Naive thymus-derived CD4-positive, alpha-beta T cell (primary cell): ENCODE measurements around the gene SIMC1. TPM values are rescaled to one million over a fixed set of nuclear protein-coding genes. Genes with fewer than 3 reads are reported as not detected.

Experiments
- ATAC-seq: fragments of 150-1000 bp; cut with Tn5 transposase; 2 replicates; pipeline ENCODE4 v1.10.0; 2021; ENCODE audit warnings: mild to moderate bottlenecking, moderate library complexity
- CTCF ChIA-PET: fragments of 350-600 bp; sonication (Branson Sonifier 250); formaldehyde crosslinking; loops from one replicate; lab custom pipeline; 2021; ENCODE audit warnings: antibody characterized with exemption; lab: Charles Lee
- POLR2A ChIA-PET: fragments of 350-600 bp; sonication (Branson Sonifier 250); formaldehyde crosslinking; loops from one replicate; lab custom pipeline; 2021; ENCODE audit warnings: antibody characterized with exemption, inconsistent platforms; lab: Charles Lee
- DNase-seq, 9 donors: peaks; one replicate each; pipeline versions ENCODE4 v3.0.0 to v3.0.0-alpha.2; 2020 to 2022; ENCODE audit warnings: mixed read lengths in 1 of 9
- H3K27ac ChIP-seq: one replicate; pipeline ENCODE4 v1.7.0; 2013; ENCODE audit warnings: mild to moderate bottlenecking, low read depth, low read length, moderate library complexity
- H3K27me3 ChIP-seq, 2 donors: one replicate each; pipeline ENCODE4 v1.7.0; 2013; ENCODE audit warnings: low read length in 2 of 2, mild to moderate bottlenecking in 2 of 2, moderate library complexity in 2 of 2; ENCODE audit not compliant: control insufficient read depth in 2 of 2, insufficient read depth in 2 of 2
- H3K36me3 ChIP-seq, 3 experiments: 1 replicate in 2 of 3; 2 replicates in 1 of 3; pipeline ENCODE4 v1.7.0; 2013; ENCODE audit warnings: low read length in 3 of 3, mild to moderate bottlenecking in 3 of 3, moderate library complexity in 1 of 3; ENCODE audit not compliant: insufficient read depth in 3 of 3, control insufficient read depth in 2 of 3
- H3K4me1 ChIP-seq, 2 donors: one replicate each; pipeline ENCODE4 v1.7.0; 2013; ENCODE audit warnings: low read length in 2 of 2, mild to moderate bottlenecking in 2 of 2, moderate library complexity in 1 of 2; ENCODE audit not compliant: control insufficient read depth in 2 of 2, insufficient read depth in 2 of 2
- H3K4me3 ChIP-seq: 2 replicates; pipeline ENCODE4 v1.7.0; 2013; ENCODE audit warnings: mild to moderate bottlenecking, low read length
- H3K9me3 ChIP-seq, 3 experiments: 1 replicate in 2 of 3; 2 replicates in 1 of 3; pipeline ENCODE4 v1.7.0; 2013; ENCODE audit warnings: low read length in 3 of 3; ENCODE audit not compliant: control insufficient read depth in 2 of 3
- H3K27ac Mint-ChIP-seq, 9 donors: one replicate each; pipeline ENCODE4 v1.8.0; 2020 to 2022; ENCODE audit warnings: mixed read lengths in 9 of 9, mild to moderate bottlenecking in 8 of 9, moderate library complexity in 5 of 9, inconsistent platforms in 2 of 9
- H3K27me3 Mint-ChIP-seq, 5 donors: one replicate each; pipeline ENCODE4 v1.8.0; 2021 to 2022; ENCODE audit warnings: mixed read lengths in 5 of 5, mild to moderate bottlenecking in 1 of 5
- H3K36me3 Mint-ChIP-seq, 5 donors: one replicate each; pipeline ENCODE4 v1.8.0; 2020 to 2022; ENCODE audit warnings: mixed read lengths in 5 of 5, mild to moderate bottlenecking in 3 of 5, inconsistent platforms in 1 of 5
- H3K4me1 Mint-ChIP-seq, 7 donors: one replicate each; pipeline ENCODE4 v1.8.0; 2020 to 2022; ENCODE audit warnings: mixed read lengths in 7 of 7, mild to moderate bottlenecking in 3 of 7, inconsistent platforms in 1 of 7
- H3K4me3 Mint-ChIP-seq, 10 donors: one replicate each; pipeline ENCODE4 v1.8.0; 2020 to 2022; ENCODE audit warnings: mild to moderate bottlenecking in 10 of 10, mixed read lengths in 10 of 10, moderate library complexity in 6 of 10, inconsistent platforms in 2 of 10
- H3K9me3 Mint-ChIP-seq, 11 donors: one replicate each; pipeline ENCODE4 v1.8.0; 2020 to 2022; ENCODE audit warnings: mixed read lengths in 11 of 11, mild to moderate bottlenecking in 4 of 11, inconsistent platforms in 1 of 11, moderate library complexity in 1 of 11
- intact Hi-C, 2 donors: fragments of 100-400 bp; cut with micrococcal nuclease; formaldehyde crosslinking; loops; one replicate each; pipeline ENCODE4 v1.15.1; 2023
- microRNA-seq: library from miRNA; unstranded; fragments of <30 nt; microRNA quantifications from one replicate; pipeline ENCODE4 v1.2.0, GENCODE V29; 2022; ENCODE audit warnings: borderline microRNAs expressed
- polyA plus RNA-seq, 2 donors: library from polyadenylated mRNA; unstranded; fragments of 300-500 nt; fragmentation: Illumina TruSeq; gene quantifications; one replicate each; pipeline ENCODE4 v1.2.3, GENCODE V29; 2021
- total RNA-seq, 6 experiments: library from RNA in 5 of 6; stranded (reverse) in 5 of 6; gene quantifications; 1 replicate in 5 of 6; 2 replicates in 1 of 6; pipeline ENCODE4 v1.2.3 and lab custom pipeline; 2021 to 2026

SIMC1 gene
- total and polyA plus RNA-seq, 7 experiments from 2014 or later: 7.9 to 32.1 (median 22.5) TPM

- no peak for ATAC-seq
Observed at GRCh38 chr5:176394096-176394495, 155.9 kb downstream of the SIMC1 start.

GRCh38 chr5:176394881-176395675 lies 156.9 kb downstream of the SIMC1 start:
- Mint-ChIP-seq H3K4me3 (no peak overlapping the region), H3K4me1 (peaks cover 0 to 6% (median 0%) of the 10 kb centered on the region in 7 donors), H3K9me3 (no peaks in the 10 kb centered on the region), H3K36me3 (peaks cover 0 to 17% (median 0%) of the 10 kb centered on the region in 5 donors), H3K27me3 (no peaks in the 10 kb centered on the region), H3K27ac (peak overlapping the region in 1 of 9 donors; percentile 22)
- ChIA-PET POLR2A (interaction anchor here (0.6 to 0.9 kb wide), 2 partner anchors 52 to 252 kb away, joined by 3 to 4 read pairs; no protein-coding TSS in a partner anchor), CTCF (no interaction called here)
- no peaks in the 10 kb centered on the region for H3K4me1 ChIP-seq
- no peaks in the 10 kb centered on the region for H3K27me3 ChIP-seq
- H3K36me3 ChIP-seq: peaks cover 0 to 46% (median 0%) of the 10 kb centered on the region in 3 experiments
- intact Hi-C loops: no loop called here
- DNase-seq (no peak), ATAC-seq (no peak)
- no peak overlapping the region for H3K27ac ChIP-seq
- no peak overlapping the region for H3K4me3 ChIP-seq
- no peaks in the 10 kb centered on the region for H3K9me3 ChIP-seq

More at GRCh38 chr5:176394096-176394495, 155.9 kb downstream of the SIMC1 start:
- Mint-ChIP-seq H3K27me3 (no peaks in the 10 kb centered on the region), H3K9me3 (peaks cover 0 to 1% (median 0%) of the 10 kb centered on the region in 11 donors), H3K27ac (peak overlapping the region in 1 of 9 donors; percentile 32), H3K4me1 (peaks cover 0 to 9% (median 4%) of the 10 kb centered on the region in 7 donors), H3K4me3 (no peak overlapping the region), H3K36me3 (peaks cover 0 to 17% (median 0%) of the 10 kb centered on the region in 5 donors)
- Histone ChIP-seq H3K4me3 (no peak overlapping the region), H3K36me3 (peaks cover 0 to 46% (median 0%) of the 10 kb centered on the region in 3 experiments), H3K27me3 (no peaks in the 10 kb centered on the region), H3K9me3 (no peaks in the 10 kb centered on the region), H3K4me1 (peaks cover 6 to 7% of the 10 kb centered on the region in 2 donors), H3K27ac (no peak overlapping the region)
- ChIA-PET POLR2A (interaction anchor here (1.1 kb wide), 1 partner anchor 144 kb away, joined by 3 read pairs; no protein-coding TSS in a partner anchor), CTCF (no interaction called here)
- no peak for DNase-seq
- intact Hi-C loops: no loop called here

Small RNA genes lying within 50 kb of the gene (microRNA-seq; reads per million reads assigned to microRNA genes)
- gene MIR1271: 7.3 reads per million, percentile 11 among the genes with 10 or more reads in this experiment

Other genes starting within 250 kb of the SIMC1 start
- gene KIAA1191, start 123.3 kb downstream of the SIMC1 start, total RNA-seq: 10 to 100 TPM; 59.4 to 76.6 (median 65.9) TPM
- 10 to 100 TPM; 43.1 to 53.3 TPM for gene KIAA1191, start 123.3 kb downstream of the SIMC1 start, polyA plus RNA-seq
- 10 to 100 TPM in 3 of 5 experiments, 1 to 10 TPM in 2; 8.7 to 15.9 (median 12.4) TPM for gene ARL10, start 127.1 kb downstream of the SIMC1 start, total RNA-seq
- gene ARL10, start 127.1 kb downstream of the SIMC1 start, polyA plus RNA-seq: 1 to 10 TPM; 1.0 to 2.2 TPM
- gene NOP16, start 150.2 kb downstream of the SIMC1 start, total RNA-seq: 10 to 100 TPM; 12.8 to 35.3 (median 22.2) TPM
- 10 to 100 TPM; 26.9 to 42.2 TPM for gene NOP16, start 150.2 kb downstream of the SIMC1 start, polyA plus RNA-seq
- gene HIGD2A, start 150.3 kb downstream of the SIMC1 start, total RNA-seq: 100 to 1,000 TPM in 3 of 5 experiments, 10 to 100 TPM in 2; 86.8 to 124 (median 112) TPM
- 100 to 1,000 TPM; 223 to 282 TPM for gene HIGD2A, start 150.3 kb downstream of the SIMC1 start, polyA plus RNA-seq
- gene CLTB, start 178.1 kb downstream of the SIMC1 start, total RNA-seq: 10 to 100 TPM; 30.6 to 67.2 (median 63.8) TPM
- 10 to 100 TPM; 73.6 to 90.9 TPM for gene CLTB, start 178.1 kb downstream of the SIMC1 start, polyA plus RNA-seq
- gene FAF2, start 210.0 kb downstream of the SIMC1 start, total RNA-seq: 10 to 100 TPM; 28.0 to 43.2 (median 31.2) TPM
- gene FAF2, start 210.0 kb downstream of the SIMC1 start, polyA plus RNA-seq: 10 to 100 TPM; 11.8 to 15.3 TPM